GM19372 (cell line): ENCODE data around the gene EGFL8.
A peak's percentile ranks its signal among the peaks of the same experiment; 100 is the strongest.

ENCODE experiments used
- ATAC-seq: cut with Tn5 transposase; IDR thresholded peaks from one replicate; pipeline ENCODE4 v1.9.1; 2021; ENCODE audit warnings: mild to moderate bottlenecking, low read depth, moderate library complexity; ENCODE audit not compliant: unreplicated experiment

The EGFL8 gene

GRCh38 chr6:32167154-32167760 is 2.9 kb downstream of the EGFL8 start:
- no peak for ATAC-seq

DNA sequence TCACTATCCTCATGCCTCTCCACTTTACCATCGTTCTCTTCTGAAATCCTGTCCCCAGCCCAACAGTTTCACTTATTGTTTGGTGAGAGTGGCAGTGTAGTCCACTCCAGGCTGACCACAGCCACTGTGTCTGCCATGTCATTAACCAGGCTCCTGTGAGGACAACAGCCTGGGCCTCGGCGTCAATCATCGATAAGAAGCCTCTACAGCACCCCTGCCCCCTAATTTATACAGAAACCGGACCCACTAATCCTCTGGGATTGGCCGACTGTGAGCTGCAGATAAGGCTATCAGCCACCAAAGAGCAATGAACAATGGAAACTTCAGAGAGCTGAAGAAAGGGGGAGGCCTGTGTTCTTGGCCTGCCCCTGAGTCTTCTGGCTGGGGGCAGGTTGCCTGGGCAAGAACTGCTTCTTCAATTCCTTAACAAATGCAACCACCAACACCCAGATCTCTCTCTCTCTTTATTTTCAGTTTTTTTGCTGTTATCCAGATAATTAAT is 3.4 kb downstream of the EGFL8 start:
- no peak for ATAC-seq

DNA sequence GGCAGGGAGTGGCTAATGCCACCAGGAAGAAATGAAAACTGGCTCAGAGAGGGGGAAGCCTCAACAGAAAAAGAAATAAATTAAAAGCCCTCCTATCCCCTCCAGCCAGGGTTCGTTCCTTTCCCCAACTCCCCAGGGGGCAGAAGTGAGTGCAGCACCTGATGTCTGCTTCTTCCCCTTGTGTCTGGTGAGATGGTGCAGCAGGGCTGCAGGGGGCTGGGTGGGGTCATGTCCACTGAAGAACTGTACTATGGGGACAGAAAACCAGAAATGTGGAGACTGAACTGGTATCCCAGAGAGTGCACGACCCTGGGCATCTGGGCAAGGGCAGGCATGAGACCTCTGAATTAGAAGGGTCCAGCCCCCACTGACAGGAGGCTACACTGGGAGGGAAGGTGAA is 4.0 kb downstream of the EGFL8 start:
- ATAC-seq, result no peak

- ATAC-seq, result no peak
These were observed 4.6 kb downstream of the EGFL8 start for GRCh38 chr6:32168807-32169591.

DNA sequence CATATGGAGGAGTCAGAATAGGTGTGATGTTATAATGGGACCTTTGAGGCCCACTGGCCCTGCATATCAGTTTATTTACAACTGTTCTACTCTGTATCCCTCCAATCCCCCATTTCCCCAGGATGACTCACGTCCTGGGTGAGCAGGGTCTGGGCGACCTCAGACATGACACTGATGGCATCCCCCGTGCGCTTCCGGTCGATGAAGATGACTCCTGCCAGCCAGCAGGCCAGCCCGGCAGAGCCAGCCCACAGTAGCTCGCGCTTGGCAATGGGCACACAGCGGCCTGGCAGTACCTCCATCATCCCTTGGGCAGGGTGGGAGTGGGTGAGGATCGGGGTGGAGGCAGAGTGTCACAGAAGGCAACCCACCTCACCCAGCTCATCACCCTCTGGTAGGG is 5.9 kb downstream of the EGFL8 start:
- no peak for ATAC-seq

DNA sequence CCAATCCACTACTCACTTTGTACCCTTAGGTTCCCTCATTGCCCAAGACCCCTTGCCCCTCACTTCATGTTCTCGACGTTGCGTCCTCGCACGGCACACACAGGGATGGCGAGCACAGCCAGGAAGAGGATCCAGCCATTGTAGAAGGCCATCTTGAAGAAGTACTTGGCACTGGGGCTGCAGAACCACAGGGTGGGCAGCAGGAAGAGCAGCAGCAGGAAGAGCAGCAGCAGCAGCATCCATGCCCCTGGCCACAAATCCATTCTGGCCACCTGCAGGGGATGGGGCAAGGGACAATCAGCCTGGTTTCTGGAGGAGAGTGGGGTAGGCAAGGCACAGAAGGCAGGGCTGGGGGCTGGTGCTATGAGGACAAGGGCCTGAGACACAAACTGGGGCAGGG is 6.8 kb downstream of the EGFL8 start:
- no peak for ATAC-seq

DNA sequence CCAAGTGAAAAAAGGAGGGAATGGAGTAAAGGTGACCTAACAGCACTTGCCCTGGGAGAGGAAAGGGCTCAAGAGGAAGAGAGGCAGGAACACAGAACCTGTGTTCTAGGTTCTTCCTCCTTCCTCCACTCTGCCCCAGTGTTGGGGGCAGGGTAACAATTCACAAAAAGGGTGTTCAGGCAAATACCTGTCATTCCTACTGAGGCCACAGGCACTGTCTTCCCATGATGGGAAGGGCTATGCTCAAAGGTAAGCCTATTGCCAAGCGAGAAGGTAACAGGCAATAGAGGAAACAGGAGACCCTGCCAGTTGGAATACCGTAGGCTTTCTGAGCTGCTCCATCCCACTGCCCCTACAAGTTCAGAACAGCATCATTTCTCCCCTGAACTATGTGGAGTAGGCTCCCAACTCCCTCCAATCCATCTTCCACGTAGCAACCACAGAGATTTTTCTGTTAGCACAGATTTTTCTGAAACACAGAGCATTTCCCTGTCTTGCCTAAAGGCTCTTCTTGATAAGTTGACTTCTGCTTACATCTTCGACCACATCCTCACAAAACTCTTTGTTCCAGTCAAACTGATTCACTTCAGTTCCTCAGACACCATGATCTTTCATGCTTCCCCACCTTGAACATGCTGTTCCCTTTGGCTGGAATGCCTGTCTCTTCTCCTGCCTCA is 8.8 kb downstream of the EGFL8 start:
- no peak for ATAC-seq

DNA sequence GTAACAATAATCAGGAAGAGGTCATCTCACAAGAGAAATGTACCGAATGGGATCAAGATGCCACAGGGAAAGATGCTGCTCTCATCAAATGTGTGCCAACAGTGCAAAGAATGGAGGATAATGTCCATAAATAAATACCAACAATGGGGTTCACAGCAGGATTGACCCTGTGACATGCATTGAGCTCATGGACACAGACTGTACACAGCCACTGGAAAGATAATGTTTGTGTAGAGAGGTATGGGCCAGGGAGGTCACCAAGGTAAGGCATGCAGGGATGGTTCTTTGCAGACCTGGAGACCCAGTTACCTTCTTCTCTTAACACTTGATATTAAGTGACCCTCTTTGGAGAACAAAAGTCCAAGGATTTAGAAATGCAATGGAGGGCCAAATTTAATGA is 10.0 kb downstream of the EGFL8 start:
- ATAC-seq, result no peak

DNA sequence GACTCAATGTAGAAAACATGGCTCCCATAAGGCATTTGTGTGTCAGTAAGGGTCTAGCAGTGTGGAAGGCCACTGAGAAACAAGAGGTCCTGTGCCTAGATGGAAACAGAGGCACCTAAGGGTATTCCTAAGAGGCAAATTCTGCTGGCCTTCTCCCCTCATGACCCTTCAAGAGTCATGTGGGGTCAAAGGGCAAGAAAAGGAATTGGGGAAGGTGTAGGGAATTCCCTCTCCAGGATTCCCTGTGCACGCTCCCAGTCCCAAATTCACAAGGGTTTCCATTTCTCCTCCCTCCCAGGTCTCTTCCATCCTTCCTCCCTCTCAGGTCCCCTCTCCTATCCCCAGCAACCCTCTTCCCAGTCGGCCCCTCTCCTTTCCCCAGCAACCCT is 10.9 kb downstream of the EGFL8 start:
- no peak for ATAC-seq

GRCh38 chr6:32175711-32176475 is 11.5 kb downstream of the EGFL8 start, which contains the start of gene AGPAT1:
Gene AGPAT1, minus strand, starts transcription at chr6:32176084. Its CDS starts 4,588 bp downstream, at chr6:32171496.
- ATAC-seq, result no peak

- ATAC-seq, result no peak
These were observed 12.2 kb downstream of the EGFL8 start for GRCh38 chr6:32176476-32177182.

GRCh38 chr6:32177183-32177787 is 12.9 kb downstream of the EGFL8 start:
- no peak for ATAC-seq

DNA sequence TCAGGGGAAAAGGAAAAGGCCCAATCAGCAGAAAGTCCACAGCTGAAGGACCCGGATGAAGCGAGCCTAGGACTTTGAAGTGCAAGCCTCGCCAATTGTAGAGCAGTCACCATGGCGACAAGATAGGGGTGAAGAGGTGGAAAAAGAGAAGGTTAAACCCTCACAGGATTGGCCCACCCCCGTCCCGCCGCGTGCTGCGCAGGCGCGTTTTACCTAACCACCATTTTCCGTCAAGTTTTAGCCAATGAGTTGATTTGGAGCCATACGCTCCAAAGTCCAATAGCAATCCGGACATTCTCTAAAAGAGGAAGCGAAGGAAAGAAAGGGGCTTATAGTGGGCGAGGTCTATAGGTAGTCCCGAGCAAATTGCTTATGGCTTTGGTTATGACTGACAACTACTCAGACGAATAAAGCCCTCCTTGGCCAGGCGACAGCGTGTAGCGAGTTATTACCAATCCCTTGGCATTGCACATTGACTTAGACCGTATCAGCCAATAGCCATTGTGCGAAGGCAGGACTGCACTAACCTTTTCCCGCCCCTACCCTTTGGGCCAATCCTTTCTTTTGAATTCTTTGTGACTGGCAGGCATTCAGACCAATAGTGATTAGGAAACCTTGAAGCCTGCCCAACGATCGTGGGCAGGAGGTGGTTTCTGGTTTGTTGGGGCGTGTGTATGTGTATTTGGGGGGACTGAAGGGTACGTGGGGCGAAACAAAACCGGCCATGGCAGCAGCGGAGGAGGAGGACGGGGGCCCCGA is 13.6 kb downstream of the EGFL8 start, which contains the start of gene RNF5:
TSS of gene RNF5 (plus strand) at position 618 of the 759 bp plus-strand sequence. CDS start at position 725, 107 bp downstream.
- ATAC-seq, result peak; percentile 81

GRCh38 chr6:32178547-32179440 is 14.4 kb downstream of the EGFL8 start:
- no peak for ATAC-seq

- no peak for ATAC-seq
These were observed 15.5 kb downstream of the EGFL8 start for GRCh38 chr6:32179766-32180405.

DNA sequence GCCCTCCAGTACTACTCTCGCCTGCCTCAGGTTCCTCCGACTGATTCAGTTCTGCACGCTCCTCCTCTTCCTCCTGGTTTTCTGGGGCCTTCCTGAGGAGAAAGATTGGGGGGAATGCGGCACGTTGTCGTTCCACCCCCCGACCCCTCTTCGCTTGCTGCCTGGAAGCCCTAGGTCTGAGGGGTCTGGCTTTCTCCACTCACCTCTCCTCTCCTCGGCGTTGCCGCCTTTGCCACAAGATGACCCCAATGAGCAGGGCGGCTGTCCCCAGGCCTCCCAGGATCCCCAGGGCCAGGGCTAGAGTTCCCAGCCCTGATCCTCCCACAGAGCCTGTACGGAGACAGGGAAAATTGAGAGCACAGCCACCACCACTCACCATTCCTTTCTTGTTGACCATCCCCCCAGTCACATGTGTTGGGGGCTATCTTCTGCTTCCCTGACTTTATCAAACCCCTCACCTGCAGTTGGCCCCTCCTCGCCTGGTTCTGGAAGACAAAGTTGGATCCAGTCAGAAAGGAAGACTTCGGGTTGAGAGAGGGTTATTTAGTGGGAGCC is 16.8 kb downstream of the EGFL8 start:
- no peak for ATAC-seq

GRCh38 chr6:32181915-32182529 is 17.6 kb downstream of the EGFL8 start:
- no peak for ATAC-seq
